NCI-H524 treated with DMSO at 0.1 percent for 48 hours (cell line): ENCODE measurements around the gene ZER1.
"Not testable (repeated sequence)": the region's sequence is repeated elsewhere in the genome, so short reads cannot be mapped to it uniquely, and the experiment has no call there.

Experiments used
- DNase-seq: peaks from one replicate; lab custom pipeline; 2025; lab: John Stamatoyannopoulos, UW

The ZER1 gene

DNA sequence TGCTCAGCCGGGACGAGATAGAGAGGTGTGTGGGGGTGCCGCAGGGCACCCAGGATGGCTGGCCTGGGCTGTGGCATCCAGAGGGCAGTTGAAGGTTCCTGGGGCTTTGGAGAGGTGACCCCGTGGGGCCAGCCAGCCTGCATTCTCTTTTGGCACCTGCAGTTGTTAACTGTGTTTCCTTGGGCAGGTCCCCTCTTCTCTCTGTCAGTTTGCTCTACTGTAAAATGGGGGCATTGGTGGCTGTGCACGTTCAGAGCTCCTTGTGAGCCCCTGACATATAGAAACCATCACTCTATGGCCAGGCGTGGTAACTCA, 56.3 kb downstream of the ZER1 start:
- no peak for DNase-seq

DNA sequence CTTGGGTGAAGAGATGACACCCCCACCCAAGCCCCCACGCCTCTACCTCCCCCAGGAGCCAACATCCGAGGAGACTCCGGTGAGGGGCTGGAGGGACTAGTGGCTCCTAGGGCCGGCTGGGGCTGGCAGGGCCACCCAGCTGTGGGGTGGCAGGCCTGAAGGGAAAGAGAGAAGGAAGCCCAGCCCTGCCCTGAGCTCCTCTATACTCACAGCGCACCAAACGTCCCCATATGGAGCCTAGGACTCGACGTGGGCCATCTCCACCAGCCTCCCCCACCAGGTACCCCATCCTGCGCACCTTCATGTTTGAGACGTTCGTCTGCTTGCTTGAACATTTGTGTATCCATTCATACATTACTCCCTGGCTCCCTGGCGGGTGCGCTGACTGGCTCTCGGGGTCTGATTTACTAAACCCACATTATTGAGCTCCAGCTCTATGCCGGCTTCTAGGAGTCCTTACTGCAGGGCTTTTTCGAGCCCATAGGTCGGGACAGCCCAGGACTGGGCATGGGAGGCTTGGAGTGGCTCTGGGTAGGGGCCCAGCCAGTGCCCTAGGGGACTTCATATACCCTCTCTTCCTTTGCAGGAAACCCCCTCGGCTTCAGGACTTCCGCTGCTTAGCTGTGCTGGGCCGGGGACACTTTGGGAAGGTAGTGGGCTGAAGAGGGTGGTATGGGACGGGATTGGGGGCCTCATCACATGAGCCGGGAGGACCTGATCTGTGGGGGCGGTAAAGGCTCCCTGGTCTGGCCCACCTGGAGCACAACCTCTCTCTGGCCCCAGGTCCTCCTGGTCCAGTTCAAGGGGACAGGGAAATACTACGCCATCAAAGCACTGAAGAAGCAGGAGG, 56.9 kb downstream of the ZER1 start:
- DNase-seq = no peak

DNA sequence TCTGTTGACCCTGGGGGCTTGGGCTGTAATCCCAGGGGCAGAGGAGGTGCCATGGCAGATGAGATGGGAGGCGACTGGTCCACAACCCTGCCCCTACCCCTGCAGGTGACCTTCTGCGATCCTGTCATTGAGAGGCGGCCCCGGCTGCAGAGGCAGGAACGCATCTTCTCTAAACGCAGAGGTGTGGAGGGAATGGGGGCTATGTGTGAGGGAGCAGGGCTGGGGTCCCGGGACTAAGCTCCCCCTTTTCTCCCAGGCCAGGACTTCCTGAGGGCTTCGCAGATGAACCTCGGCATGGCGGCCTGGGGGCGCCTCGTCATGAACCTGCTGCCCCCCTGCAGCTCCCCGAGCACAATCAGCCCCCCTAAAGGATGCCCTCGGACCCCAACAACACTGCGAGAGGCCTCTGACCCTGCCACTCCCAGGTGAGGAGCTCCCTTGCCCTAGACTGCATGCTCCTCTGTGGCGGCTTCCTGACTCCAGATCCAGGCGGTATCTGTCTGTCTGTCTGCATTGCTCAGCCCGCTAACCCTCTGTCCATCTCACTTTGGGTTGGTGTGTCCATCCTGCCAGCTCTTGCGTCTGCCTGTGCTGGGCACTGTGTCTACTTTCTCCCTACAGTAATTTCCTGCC, 57.7 kb downstream of the ZER1 start:
- DNase-seq = no peak

DNA sequence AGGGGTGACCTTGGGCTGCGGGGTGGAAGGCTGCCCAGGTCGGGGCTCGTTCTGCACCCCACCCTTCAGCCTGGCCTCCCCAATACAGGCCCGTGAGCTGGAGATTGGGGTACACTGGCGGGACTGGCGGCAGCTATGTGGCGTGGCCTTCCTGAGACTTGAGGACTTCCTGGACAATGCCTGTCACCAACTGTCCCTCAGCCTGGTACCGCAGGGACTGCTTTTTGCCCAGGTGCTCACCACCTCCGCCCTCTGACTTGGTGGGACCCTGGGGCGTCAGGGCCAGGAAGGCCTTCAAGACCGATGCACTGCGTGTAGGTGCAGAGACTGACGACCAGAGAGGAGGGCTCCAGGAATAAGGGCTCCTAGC, 58.3 kb downstream of the ZER1 start:
- no peak for DNase-seq

DNA sequence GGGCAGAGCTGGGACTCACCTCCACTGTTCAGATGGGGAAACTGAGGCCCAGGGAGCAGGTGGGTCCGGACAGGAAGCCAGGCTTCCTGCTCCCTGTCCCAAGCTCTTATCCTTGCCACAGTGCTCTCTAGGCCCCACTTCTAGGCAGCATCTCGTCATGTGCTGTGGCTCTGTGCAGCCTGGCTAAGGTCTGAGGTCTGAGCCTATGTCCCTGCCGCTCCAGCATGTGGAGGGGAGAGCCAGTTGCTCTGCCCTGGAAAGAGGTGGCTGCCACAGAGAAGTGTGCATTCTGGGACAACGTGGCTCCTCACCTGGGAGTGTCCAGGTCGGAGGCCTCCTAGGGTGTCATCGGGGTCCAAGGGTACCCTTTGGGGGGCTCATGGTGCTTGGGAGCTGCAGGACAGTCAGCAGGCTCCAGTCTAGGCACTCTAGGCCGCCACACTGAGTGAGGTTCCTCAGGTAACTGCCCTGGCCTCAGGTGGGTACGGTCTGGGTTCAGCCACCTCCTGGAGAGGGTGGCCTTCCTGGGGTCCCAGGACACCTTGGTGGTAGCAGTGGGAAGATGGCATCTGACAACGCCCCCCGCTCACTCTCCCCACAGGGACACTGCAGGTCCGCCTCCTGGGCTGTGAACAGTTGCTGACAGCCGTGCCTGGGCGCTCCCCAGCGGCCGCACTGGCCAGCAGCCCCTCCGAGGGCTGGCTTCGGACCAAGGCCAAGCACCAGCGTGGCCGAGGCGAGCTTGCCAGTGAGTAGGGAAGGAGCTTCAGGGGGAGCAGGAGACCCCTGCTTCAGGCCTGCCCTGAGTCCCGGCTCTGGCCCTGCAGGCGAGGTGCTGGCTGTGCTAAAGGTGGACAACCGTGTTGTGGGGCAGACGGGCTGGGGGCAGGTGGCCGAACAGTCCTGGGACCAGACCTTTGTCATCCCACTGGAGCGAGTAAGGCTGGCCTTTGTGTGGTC, 59.0 kb downstream of the ZER1 start:
- DNase-seq = no peak

DNA sequence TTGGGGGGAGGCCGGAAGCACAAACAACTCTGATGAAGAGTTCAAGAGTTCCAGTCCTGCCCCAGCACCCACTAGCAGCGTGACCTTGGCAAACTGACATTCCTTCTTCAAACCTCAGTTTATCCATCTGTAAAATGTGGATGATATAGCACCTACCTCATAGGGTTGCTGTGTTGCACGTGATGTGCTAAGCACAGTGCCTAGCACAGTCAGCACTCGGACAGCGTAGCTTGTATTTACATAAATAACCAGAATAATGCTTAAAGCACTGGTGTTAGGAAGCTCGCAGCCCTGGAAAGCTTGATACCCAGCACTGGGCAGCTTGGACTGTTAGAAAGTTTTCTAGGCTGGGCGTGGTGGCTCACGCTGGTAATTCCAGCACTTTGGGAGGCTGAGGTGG, 64.3 kb downstream of the ZER1 start:
- no peak for DNase-seq

DNA sequence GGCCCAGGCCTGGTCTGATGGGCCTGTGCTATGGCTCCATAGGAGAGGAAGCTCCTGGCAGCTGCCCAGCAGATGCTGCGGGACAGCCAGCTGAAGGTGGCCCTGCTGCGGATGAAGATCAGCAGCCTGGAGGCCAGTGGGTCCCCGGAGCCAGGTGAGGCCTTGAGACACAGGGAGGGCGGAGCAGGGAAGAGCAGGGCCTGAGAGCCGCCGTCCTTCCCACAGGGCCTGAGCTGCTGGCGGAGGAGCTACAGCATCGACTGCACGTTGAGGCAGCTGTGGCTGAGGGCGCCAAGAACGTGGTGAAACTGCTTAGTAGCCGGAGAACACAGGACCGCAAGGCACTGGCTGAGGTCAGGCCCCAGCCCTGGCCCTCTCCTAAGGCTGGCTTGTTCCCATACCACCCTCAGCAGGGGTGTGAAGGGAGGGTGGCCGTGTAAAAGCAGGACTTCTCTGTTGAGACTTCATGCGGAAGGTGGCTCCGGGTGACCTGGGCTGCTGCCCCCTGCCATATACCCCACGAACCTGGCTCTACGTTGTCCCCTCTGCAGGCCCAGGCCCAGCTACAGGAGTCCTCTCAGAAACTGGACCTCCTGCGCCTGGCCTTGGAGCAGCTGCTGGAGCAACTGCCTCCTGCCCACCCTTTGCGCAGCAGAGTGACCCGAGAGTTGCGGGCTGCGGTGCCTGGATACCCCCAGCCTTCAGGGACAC, 64.9 kb downstream of the ZER1 start:
- no peak for DNase-seq

DNA sequence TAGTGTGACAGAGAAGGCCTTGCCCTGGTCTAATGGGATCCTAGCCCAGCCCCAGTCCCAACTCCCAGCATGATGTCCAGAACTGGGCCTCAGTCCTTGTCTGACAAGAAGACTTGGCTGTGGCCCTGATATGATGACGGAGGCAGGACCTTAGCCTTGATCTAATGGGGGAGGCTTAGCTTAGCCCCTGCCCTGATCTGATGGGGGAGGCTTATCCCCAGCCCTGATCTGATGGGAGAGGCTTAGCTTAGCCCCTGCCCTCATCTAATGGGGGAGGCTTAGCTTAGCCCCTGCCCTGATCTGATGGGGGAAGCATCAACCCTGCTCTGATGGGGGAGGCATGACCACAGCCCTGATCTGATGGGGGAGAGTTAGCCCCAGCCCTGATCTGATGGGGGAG, 65.7 kb downstream of the ZER1 start:
- no peak for DNase-seq

DNA sequence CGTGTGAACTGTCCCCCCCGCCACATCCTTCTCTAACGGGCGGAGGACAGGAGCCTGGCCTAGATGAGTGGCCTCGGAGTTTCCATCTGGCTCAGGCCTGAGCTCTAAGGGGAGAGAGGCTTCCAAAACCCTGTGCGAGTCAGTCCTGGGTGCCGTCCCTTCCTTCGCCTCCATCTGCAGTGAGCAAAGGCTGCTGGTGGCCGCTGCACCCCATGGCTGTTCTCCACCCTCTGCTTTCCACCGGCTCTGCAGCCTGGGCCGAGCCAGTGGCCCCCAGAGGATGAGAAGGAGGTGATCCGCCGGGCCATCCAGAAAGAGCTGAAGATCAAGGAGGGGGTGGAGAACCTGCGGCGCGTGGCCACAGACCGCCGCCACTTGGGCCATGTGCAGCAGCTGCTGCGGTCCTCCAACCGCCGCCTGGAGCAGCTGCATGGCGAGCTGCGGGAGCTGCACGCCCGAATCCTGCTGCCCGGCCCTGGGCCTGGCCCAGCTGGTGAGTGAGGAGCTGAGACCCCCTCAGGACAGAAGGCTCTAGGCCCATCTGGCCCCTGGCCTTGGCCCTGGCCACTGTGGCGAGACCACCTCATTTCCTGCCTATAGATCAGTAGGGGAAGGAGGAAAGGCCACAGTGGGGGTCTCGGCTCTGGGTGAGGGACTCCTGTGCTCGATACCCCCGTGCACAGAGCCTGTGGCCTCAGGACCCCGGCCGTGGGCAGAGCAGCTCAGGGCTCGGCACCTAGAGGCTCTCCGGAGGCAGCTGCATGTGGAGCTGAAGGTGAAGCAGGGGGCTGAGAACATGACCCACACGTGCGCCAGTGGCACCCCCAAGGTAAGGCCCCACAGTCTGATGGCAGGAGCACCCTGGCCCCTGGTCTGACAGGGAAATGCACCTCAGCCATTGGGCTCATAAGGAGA, 66.4 kb downstream of the ZER1 start:
- no peak for DNase-seq

DNA sequence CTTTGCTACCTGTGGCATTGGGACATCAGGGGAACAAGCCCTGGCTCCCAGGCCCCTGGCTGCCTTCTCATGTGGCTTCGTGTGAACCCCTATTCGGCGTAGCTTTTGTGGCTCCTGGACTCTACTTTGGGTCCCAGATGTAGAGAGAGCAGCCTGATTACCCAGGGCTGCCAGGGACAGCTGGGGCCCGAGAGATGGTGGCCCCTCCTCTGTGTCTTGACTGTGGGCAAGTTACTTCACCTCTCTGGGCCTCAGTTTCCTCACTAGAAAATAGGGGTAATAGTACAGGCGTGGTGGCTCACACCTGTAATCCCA, 67.4 kb downstream of the ZER1 start:
- DNase-seq = no peak

DNA sequence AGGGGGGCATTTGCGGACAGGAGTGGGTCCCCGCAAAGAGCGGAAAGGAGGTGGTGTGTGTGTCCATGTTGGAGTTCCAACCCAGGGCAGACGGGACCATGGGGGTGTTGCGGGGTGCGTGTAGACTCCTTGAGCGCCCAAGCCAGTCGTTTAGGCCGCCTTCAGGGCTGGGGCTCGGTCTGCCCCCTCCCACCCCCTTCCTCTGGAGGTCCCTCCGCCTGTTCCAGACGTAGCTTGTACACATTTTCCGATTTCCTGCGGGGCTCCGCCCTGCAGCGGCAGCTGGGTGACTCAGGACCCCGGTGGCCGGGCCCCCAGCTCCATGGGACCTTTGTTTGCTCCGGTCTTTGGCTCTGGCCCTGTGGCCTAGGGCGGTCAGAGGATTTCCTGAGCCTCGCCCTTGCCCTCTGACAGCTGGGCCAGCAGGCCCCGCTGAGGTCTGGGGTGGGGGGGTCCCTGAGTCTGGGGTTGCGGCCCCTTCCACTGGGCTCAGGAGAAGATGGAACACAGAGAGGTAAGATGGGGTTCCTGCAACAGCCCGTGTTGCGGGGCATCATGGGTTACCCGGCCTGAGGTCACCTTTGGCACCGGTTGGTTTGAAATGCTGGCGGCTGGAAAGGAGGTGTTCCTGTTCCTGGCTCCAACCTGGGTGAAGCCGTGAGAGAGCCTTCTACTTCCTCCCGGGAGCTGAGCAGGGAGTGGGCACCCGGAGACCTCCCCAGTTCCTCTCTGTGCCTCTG, 67.9 kb downstream of the ZER1 start:
- DNase-seq = no peak

DNA sequence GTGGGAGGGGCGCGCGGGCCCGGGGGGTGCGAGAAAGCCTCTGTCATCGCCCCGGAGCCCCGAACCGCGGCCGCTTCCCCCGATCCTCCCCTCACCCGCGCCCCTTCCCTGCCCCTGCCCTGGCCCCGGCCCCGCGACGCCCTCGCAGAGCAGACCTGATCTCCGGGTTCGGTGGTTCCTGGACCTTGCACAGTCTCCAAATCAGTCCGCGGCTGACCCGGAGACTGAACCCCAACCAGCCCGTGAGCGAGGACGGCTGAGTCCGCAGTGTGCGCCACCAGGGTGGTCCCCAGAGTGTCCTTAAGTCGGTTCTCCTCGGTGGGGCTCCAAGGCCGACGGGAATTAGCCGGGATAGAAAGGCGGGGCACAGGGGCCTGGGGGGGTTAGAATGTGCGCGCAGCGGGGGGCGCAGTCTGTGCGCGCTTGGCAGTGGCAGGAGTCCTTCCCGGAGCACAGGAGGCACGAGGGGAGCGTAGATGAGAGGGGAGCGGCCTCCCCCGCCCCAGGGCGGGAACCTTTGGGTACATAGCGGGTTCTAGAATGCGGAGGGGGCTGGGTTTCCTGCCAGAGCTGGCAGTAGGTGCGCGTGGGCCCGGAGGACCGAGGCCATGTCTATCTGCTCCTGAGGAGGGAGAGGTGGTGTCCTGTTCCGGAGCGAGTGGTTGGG, 68.6 kb downstream of the ZER1 start:
- DNase-seq = no peak

DNA sequence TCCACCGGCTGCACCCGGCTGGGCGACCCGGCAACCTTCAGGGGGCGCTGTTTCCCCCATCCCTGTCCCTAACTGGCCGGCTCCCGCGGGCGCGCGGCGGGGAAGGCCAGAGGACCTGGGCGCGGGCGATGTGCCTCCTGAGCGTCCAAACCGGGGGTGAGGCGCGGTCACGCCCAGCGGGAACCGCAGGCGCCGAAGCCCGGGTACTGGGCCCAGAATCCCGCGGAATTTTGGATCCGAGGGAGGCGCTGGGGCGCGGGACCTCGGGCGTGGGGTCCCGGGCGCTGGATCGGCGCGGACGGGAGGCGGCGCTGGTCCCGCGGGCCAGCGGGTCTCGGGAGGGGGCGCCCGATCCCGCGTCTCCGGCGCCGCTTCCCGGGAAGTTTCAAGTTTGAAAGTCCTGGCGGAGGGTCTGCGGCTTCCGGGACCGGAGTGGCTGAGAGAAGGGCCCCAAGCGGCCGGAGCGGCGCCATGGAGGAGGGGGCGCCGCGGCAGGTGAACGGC, 69.2 kb downstream of the ZER1 start, which contains the start of gene PKN3:
Gene PKN3, plus strand, starts transcription at position 59 of the 504 bp plus-strand sequence. Its CDS starts 413 bp downstream, at position 472.
- DNase-seq = peak; percentile 62

DNA sequence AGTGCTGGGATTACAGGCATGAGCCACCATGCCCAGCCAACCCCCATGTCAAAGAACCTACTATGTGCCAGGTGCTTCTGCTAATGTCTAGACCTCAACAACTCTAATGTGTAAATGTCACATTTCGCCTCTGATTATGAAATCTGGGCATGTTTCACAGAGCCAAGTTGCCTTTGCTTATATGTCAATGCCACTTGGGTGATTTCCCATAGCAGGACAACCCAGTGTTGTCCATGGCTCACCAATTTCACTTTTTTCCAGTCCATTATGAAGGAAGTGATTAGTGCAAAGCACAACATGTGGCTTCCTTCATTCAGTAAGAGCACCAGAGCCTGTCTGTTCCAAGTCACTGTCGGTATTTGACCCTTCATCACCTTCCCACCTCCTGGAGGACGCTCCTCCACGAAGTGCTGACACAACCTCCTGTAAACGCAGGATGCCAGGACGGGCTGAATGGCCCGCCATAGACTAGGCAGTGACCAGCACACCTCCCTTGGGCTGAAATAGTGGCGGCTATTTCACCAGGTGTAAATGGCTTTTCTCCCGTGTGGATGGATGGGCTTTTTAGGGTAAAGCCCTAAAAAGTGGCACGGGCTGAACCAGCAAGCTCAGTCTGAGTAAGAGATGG, 70.4 kb downstream of the ZER1 start:
- no peak for DNase-seq

DNA sequence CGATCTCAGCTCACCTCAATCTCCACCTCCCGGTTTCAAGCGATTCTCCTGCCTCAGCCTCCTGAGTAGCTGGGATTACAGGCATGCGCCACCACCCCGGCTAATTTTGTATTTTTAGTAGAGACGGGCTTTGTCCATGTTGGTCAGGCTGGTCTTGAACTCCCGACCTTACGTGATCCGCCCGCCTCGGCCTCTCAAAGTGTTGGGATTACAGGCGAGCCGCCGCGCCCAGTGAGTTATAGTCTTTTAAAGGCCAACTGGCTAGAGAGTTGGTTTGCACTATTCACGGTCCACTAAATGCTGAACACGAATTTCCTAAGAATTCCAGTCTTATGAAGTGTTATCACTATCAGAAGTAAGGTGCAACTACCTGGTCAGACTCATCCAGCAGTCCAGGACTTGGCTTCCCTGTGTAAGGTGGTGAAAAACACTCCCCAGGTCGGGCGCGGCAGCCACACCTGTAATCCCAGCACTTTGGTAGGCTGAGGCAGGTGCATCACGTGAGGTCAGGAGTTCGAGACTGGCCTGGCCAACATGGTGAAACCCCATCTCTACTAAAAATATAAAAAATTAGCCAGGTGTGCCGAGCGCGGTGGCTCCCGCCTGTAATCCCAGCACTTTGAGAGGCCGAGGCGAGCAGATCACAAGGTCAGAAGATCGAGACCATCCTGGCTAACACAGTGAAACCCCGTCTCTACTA, 72.5 kb downstream of the ZER1 start:
- not testable (repeated sequence) for DNase-seq

DNA sequence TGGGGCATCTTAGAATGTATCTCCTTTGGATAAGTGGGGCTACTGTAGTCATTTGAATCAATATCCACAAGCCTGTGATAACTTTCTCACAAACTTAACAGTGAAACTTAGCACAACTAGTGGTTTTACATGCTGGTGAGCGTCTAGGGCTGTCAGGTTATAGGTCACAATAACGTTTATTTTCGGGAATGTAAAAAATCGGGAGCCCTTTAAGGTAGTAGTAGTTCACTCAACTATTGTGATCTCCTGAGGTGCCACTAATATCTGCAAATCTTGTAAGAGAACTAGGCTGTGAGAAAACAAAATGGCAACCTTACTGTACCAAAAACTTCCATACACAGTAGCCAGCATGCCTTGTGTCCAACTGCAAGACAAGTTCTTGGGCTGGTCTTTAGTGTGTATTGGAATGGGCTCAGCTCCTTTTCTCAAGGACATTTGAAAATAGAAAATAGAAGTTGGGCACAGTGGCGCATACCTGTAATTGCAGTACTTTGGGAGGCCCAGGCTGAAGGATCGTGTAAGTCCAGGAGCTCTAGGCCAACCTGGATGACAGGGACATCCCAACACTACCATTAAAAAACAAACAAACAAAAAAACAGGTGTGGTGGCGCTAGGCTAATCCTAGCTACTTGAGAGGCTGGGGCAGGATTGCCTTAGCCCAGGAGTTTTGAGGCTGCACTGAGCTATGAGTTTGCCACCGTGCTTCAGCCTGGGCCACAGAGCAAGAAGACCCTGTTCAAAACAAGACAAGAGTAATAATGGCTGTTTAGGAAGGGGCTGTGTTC, 74.6 kb downstream of the ZER1 start:
- no peak for DNase-seq

DNA sequence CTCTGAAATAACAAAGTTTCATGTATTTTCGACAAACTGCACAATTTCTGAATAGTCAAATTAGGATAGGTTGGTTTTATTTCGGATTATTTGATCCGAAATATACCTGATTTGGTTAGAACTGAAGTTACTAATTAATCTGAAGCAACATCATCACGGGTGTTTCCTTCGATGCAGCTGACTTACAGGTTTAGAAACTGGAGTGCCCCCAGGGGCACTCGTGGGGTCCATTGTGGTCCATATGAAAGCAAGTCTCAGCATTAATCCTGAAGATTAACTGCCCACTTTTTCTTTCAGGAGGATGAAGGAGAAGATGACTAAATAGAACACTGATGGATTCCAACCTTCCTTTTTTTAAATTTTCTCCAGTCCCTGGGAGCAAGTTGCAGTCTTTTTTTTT, 77.4 kb downstream of the ZER1 start:
- DNase-seq = no peak

DNA sequence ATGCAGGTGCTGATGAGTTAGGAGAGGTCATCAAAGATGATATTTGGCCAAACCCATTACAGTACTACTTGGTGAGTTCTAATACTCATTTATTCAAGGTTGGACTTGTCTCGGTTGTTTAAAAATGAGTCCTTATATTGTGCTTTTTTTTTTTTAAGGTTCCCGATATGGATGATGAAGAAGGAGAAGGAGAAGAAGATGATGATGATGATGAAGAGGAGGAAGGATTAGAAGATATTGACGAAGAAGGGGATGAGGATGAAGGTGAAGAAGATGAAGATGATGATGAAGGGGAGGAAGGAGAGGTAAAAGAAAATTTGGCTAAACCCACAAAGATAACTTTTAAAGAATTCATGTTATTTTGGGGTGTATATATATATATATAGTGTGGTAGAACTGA, 78.0 kb downstream of the ZER1 start:
- not testable (repeated sequence) for DNase-seq
